Measurements from ENCODE around the gene ADAMTS17.

- no peak for TF ChIP-seq CTCF (conservative IDR thresholded peaks at IDR 0.05)
- TF ChIP-seq ZFX (IDR thresholded peaks at IDR 0.05), result no peak
Observed at GRCh38 chr15:99986297-99987118, 355.3 kb downstream of the ADAMTS17 start.
